HUES6 (cell line): ENCODE measurements around the gene TENM4.

ENCODE experiments used
- H3K27ac ChIP-seq: 2 replicates; pipeline ENCODE4 v1.7.0; 2013; ENCODE audit warnings: low read depth, mild to moderate bottlenecking, low read length, inconsistent platforms
- H3K27me3 ChIP-seq: 2 replicates; pipeline ENCODE4 v1.6.1; 2013; ENCODE audit warnings: low read length; ENCODE audit not compliant: control insufficient read depth, insufficient read depth
- H3K36me3 ChIP-seq: 2 replicates; pipeline ENCODE4 v1.6.1; 2013; ENCODE audit warnings: low read length; ENCODE audit not compliant: control insufficient read depth, insufficient read depth
- H3K4me1 ChIP-seq: 2 replicates; pipeline ENCODE4 v1.6.1; 2013; ENCODE audit warnings: low read length; ENCODE audit not compliant: control insufficient read depth, insufficient read depth
- H3K4me3 ChIP-seq: 2 replicates; pipeline ENCODE4 v1.5.1; 2013; ENCODE audit warnings: low read depth, low read length
- H3K9ac ChIP-seq: one replicate; pipeline ENCODE4 v1.6.1; 2013; ENCODE audit warnings: mild to moderate bottlenecking, low read length
- H3K9me3 ChIP-seq: 2 replicates; pipeline ENCODE4 v1.6.1; 2013; ENCODE audit warnings: low read depth, low read length; ENCODE audit not compliant: control insufficient read depth, insufficient read depth

Gene TENM4

GRCh38 chr11:78798663-78799062 is 642.2 kb downstream of the TENM4 start:
- Histone ChIP-seq H3K4me1 (peaks cover 31% of the 10 kb centered on the region), H3K27me3 (no peaks in the 10 kb centered on the region), H3K4me3 (no peak overlapping the region), H3K27ac (no peak overlapping the region), H3K9me3 (no peaks in the 10 kb centered on the region), H3K9ac (no peak overlapping the region), H3K36me3 (no peaks in the 10 kb centered on the region; the same call in 1 of the 2 replicates)

DNA sequence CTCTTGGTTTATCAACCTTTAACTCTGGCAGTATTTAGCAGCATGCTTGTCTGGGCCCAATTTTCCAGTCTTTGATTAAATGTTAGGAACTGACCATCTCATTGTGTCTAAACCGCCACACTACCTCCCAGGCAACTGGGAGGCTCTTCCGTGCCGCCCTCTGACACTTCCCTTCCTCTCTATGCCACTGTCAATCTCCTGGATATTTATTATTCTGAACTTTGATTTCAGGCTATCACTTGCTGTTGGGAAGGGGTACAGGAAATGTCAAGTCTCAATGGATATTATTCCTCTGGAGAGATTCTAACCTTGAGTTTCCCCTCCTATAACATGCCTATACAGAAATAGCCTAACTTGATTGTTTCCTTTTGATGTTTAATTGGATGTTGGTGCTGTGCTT is 643.3 kb downstream of the TENM4 start:
- Histone ChIP-seq H3K9ac (no peak overlapping the region), H3K27me3 (no peaks in the 10 kb centered on the region), H3K9me3 (no peaks in the 10 kb centered on the region), H3K4me3 (no peak overlapping the region), H3K27ac (no peak overlapping the region), H3K36me3 (no peaks in the 10 kb centered on the region; the same call in 1 of the 2 replicates), H3K4me1 (peaks cover 29% of the 10 kb centered on the region)

- H3K36me3 ChIP-seq, result no peaks in the 10 kb centered on the region; the same call in 1 of the 2 replicates
- H3K4me1 ChIP-seq, result peaks cover 23% of the 10 kb centered on the region
- no peak overlapping the region for H3K9ac ChIP-seq
- H3K4me3 ChIP-seq, result no peak overlapping the region
- H3K27me3 ChIP-seq, result no peaks in the 10 kb centered on the region
- no peaks in the 10 kb centered on the region for H3K9me3 ChIP-seq
- no peak overlapping the region for H3K27ac ChIP-seq
Observed at GRCh38 chr11:78796956-78797355, 643.9 kb downstream of the TENM4 start.

GRCh38 chr11:78795621-78796261 is 645.1 kb downstream of the TENM4 start:
- no peaks in the 10 kb centered on the region; the same call in 1 of the 2 replicates for H3K36me3 ChIP-seq
- H3K4me3 ChIP-seq, result no peak overlapping the region
- no peaks in the 10 kb centered on the region for H3K9me3 ChIP-seq
- H3K27ac ChIP-seq, result no peak overlapping the region
- H3K4me1 ChIP-seq, result peaks cover 11% of the 10 kb centered on the region
- H3K27me3 ChIP-seq, result no peaks in the 10 kb centered on the region
- H3K9ac ChIP-seq, result no peak overlapping the region

DNA sequence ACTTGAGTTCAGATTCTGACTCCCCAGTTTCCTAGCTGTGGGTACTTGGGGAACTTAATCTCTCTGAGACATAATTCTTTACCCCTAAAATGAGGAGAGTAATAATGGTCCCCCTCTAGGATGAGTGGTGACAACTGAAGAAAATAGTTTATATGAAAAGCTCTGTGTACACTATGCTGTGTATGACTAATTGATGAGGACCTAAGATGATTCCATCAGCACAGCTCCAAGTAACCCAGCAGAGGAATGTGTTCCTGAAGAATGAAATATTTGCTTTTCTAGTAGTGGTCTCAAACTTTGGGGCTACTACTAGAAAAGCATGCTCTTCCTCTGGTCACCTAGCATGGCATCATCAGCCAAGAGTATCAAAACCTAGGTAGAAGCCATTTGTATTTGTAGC is 648.9 kb downstream of the TENM4 start:
- no peaks in the 10 kb centered on the region for H3K9me3 ChIP-seq
- H3K9ac ChIP-seq, result no peak overlapping the region
- H3K4me1 ChIP-seq, result no peaks in the 10 kb centered on the region
- no peaks in the 10 kb centered on the region for H3K27me3 ChIP-seq
- no peaks in the 10 kb centered on the region; the same call in 1 of the 2 replicates for H3K36me3 ChIP-seq
- H3K4me3 ChIP-seq, result no peak overlapping the region
- no peak overlapping the region for H3K27ac ChIP-seq

DNA sequence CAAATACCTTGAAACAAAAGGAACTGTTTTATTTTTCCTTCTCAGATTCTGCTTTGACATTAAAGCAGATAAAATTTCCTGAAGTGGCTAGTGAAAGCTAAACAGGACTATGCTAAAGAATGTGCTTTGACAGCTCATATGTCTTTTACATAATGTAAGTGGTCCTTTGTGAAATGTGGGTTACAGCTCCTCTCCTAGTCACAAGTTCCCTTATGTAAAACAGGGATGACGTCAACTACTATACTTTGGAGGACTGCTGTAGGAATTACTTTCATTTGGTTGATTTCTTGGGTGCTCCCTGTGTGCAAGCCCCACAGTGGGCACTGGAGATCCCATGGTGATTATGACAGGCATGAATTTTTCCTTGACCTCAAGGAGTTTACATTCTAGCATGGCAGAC is 649.6 kb downstream of the TENM4 start:
- Histone ChIP-seq H3K27ac (no peak overlapping the region), H3K9ac (no peak overlapping the region), H3K36me3 (no peaks in the 10 kb centered on the region; the same call in 1 of the 2 replicates), H3K4me1 (no peaks in the 10 kb centered on the region; the same call in 1 of the 2 replicates), H3K27me3 (no peaks in the 10 kb centered on the region), H3K9me3 (no peaks in the 10 kb centered on the region), H3K4me3 (no peak overlapping the region)

- no peaks in the 10 kb centered on the region for H3K27me3 ChIP-seq
- no peaks in the 10 kb centered on the region; the same call in 1 of the 2 replicates for H3K4me1 ChIP-seq
- no peak overlapping the region for H3K9ac ChIP-seq
- H3K36me3 ChIP-seq, result no peaks in the 10 kb centered on the region; the same call in 1 of the 2 replicates
- H3K4me3 ChIP-seq, result no peak overlapping the region
- no peak overlapping the region for H3K27ac ChIP-seq
- no peaks in the 10 kb centered on the region for H3K9me3 ChIP-seq
Observed at GRCh38 chr11:78790784-78791183, 650.0 kb downstream of the TENM4 start.

GRCh38 chr11:78789375-78789774 is 651.5 kb downstream of the TENM4 start:
- Histone ChIP-seq H3K4me3 (no peak overlapping the region), H3K27me3 (no peaks in the 10 kb centered on the region), H3K9me3 (no peaks in the 10 kb centered on the region), H3K4me1 (peaks cover 7% of the 10 kb centered on the region), H3K36me3 (no peaks in the 10 kb centered on the region; the same call in 1 of the 2 replicates), H3K27ac (no peak overlapping the region), H3K9ac (no peak overlapping the region)

DNA sequence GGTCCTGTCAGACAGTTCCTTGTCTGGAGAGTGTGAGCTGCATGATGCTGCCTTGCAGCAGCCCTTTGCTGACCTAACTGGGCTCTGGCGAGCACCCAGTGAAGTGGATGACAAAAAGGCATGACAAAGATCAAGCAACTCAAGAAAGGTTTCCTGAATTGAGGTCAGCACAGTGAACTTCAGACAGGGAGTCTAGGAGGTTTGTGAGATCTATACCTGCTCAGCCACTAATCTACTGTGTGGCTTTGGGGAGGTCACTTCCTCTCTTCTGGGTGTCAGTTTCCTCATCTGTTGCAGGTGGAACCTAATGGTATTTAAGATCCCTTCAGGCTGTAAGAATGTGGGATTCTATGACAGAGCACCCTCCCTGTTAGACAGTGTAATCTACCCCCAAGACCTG is 652.3 kb downstream of the TENM4 start:
- Histone ChIP-seq H3K27me3 (no peaks in the 10 kb centered on the region), H3K27ac (no peak overlapping the region), H3K9ac (no peak overlapping the region), H3K9me3 (no peaks in the 10 kb centered on the region), H3K4me3 (no peak overlapping the region), H3K36me3 (no peaks in the 10 kb centered on the region), H3K4me1 (peaks cover 14% of the 10 kb centered on the region)

GRCh38 chr11:78787696-78788095 is 653.1 kb downstream of the TENM4 start:
- H3K9ac ChIP-seq, result no peak overlapping the region
- H3K4me3 ChIP-seq, result no peak overlapping the region
- H3K27me3 ChIP-seq, result no peaks in the 10 kb centered on the region
- H3K36me3 ChIP-seq, result no peaks in the 10 kb centered on the region
- H3K9me3 ChIP-seq, result no peaks in the 10 kb centered on the region
- H3K4me1 ChIP-seq, result peaks cover 14% of the 10 kb centered on the region
- H3K27ac ChIP-seq, result no peak overlapping the region

- Histone ChIP-seq H3K9me3 (no peaks in the 10 kb centered on the region), H3K27me3 (no peaks in the 10 kb centered on the region), H3K36me3 (no peaks in the 10 kb centered on the region), H3K4me3 (no peak overlapping the region), H3K27ac (no peak overlapping the region), H3K4me1 (peaks cover 14% of the 10 kb centered on the region), H3K9ac (no peak overlapping the region)
Observed at GRCh38 chr11:78786746-78787145, 654.1 kb downstream of the TENM4 start.
